SK-N-SH (cell line): ENCODE data around the gene NPAS1. TPM values are rescaled to one million over a fixed set of nuclear protein-coding genes. Genes with fewer than 3 reads are reported as not detected.

Experiments
- CTCF ChIA-PET: fragments of 300-600, 350-600 bp; formaldehyde crosslinking; extraction: SDS; loops from one replicate; lab custom pipeline; 2021; lab: Yijun Ruan, JAX
- POLR2A ChIA-PET: fragments of 350-600 bp; sonication (Branson Sonifier 250); formaldehyde crosslinking; extraction: SDS; loops from one replicate; lab custom pipeline; 2020; ENCODE audit warnings: antibody characterized with exemption, inconsistent platforms; lab: Yijun Ruan, JAX
- DNase-seq: peaks from one replicate; pipeline ENCODE4 v3.0.0; 2012
- H2AFZ ChIP-seq: fragments of 200-600 bp; sonication (generic); 2 replicates; pipeline ENCODE4 v1.8.1; 2016; ENCODE audit warnings: antibody characterized with exemption, mild to moderate bottlenecking, low read depth
- H3F3A ChIP-seq: fragments of 200-600 bp; sonication (generic); replicated peaks from 2 replicates; pipeline ENCODE3; 2016; ENCODE audit warnings: antibody characterized with exemption, mild to moderate bottlenecking; ENCODE audit not compliant: insufficient read depth
- H3K27ac ChIP-seq, 2 experiments: fragments of 200-500 bp in 1 of 2; fragments of 200-600 bp in 1 of 2; sonication (Bioruptor generic) in 1 of 2; sonication (generic), shearing (Covaris generic) in 1 of 2; 2 replicates each; pipeline versions ENCODE4 v1.5.1 to v1.6.1; 2014 to 2016; ENCODE audit warnings: low read depth in 2 of 2, inconsistent platforms in 1 of 2, low read length in 1 of 2, mild to moderate bottlenecking in 1 of 2, mixed read lengths in 1 of 2
- H3K27me3 ChIP-seq: fragments of 200-600 bp; sonication (generic), shearing (Covaris generic); 2 replicates; pipeline ENCODE4 v1.6.1; 2016; ENCODE audit warnings: mixed run types; ENCODE audit not compliant: insufficient read depth
- H3K36me3 ChIP-seq, 2 experiments: fragments of 200-500 bp in 1 of 2; fragments of 200-600 bp in 1 of 2; sonication (Bioruptor generic) in 1 of 2; sonication (generic) in 1 of 2; replicated peaks in 1 of 2; 2 replicates each; pipeline versions ENCODE3 to v1.5.1; 2014 to 2016; ENCODE audit warnings: low read length in 1 of 2, mild to moderate bottlenecking in 1 of 2; ENCODE audit not compliant: insufficient read depth in 2 of 2, control insufficient read depth in 1 of 2
- H3K4me1 ChIP-seq, 2 experiments: fragments of 200-500 bp in 1 of 2; fragments of 200-600 bp in 1 of 2; sonication (Bioruptor generic) in 1 of 2; sonication (generic), shearing (Covaris generic) in 1 of 2; 2 replicates each; pipeline versions ENCODE4 v1.5.1 to v1.6.1; 2014 to 2016; ENCODE audit warnings: low read depth in 1 of 2, low read length in 1 of 2, mixed run types in 1 of 2; ENCODE audit not compliant: insufficient read depth in 2 of 2, control insufficient read depth in 1 of 2
- H3K4me2 ChIP-seq: fragments of 200-600 bp; sonication (generic), shearing (Covaris generic); 2 replicates; pipeline ENCODE4 v1.6.1; 2017; ENCODE audit warnings: mixed run types
- H3K4me3 ChIP-seq, 2 experiments: fragments of 200-500 bp in 1 of 2; fragments of 200-600 bp in 1 of 2; sonication (Bioruptor generic) in 1 of 2; sonication (generic), shearing (Covaris generic) in 1 of 2; 2 replicates each; pipeline versions ENCODE4 v1.5.1 to v1.8.1; 2014 to 2016; ENCODE audit warnings: low read depth in 2 of 2, inconsistent platforms in 1 of 2, low read length in 1 of 2, mild to moderate bottlenecking in 1 of 2, mixed read lengths in 1 of 2, moderate library complexity in 1 of 2
- H3K79me2 ChIP-seq: fragments of 200-600 bp; sonication (generic); 2 replicates; pipeline ENCODE4 v1.8.1; 2017; ENCODE audit warnings: mild to moderate bottlenecking; ENCODE audit not compliant: insufficient read depth
- H3K9ac ChIP-seq: fragments of 200-600 bp; sonication (generic); 2 replicates; pipeline ENCODE4 v1.6.1; 2017; ENCODE audit warnings: mixed run types
- H3K9me2 ChIP-seq: fragments of 200-600 bp; sonication (generic); 2 replicates; pipeline ENCODE4 v1.6.1; 2017; ENCODE audit warnings: mixed run types
- H3K9me3 ChIP-seq: fragments of 200-600 bp; sonication (generic); 2 replicates; pipeline ENCODE4 v1.6.1; 2017; ENCODE audit warnings: mixed run types, mild to moderate bottlenecking, moderate library complexity
- H4K20me1 ChIP-seq: fragments of 200-600 bp; sonication (generic); 2 replicates; pipeline ENCODE4 v1.6.1; 2017; ENCODE audit warnings: mild to moderate bottlenecking, mixed run types; ENCODE audit not compliant: insufficient read depth
- CHD2 ChIP-seq: fragments of 150-350 bp; IDR thresholded peaks from 2 replicates; pipeline ENCODE4 v1.6.1; 2018; ENCODE audit warnings: low read length; ENCODE audit not compliant: partially characterized antibody
- CTCF ChIP-seq: fragments of 200-600 bp; sonication (generic); IDR thresholded peaks from 2 replicates; pipeline ENCODE4 v1.6.1; 2017; ENCODE audit warnings: antibody characterized with exemption, mild to moderate bottlenecking, moderate library complexity
- EP300 ChIP-seq, 2 experiments: IDR thresholded peaks; 2 replicates each; pipeline versions ENCODE4 v1.4.0 to v1.6.1; 2012; ENCODE audit warnings: borderline replicate concordance in 1 of 2, low read depth in 1 of 2, low read length in 1 of 2
- EZH2phosphoT487 ChIP-seq: fragments of 200-600 bp; sonication (generic); IDR thresholded peaks from 2 replicates; pipeline ENCODE4 v1.6.1; 2017; ENCODE audit warnings: low read depth, mixed run types, mild to moderate bottlenecking, antibody characterized with exemption, moderate library complexity, borderline replicate concordance
- FOXM1 ChIP-seq: IDR thresholded peaks from 2 replicates; pipeline ENCODE4 v1.4.0; 2012; ENCODE audit warnings: low read depth, mild to moderate bottlenecking
- GATA2 ChIP-seq: sonication (generic); formaldehyde crosslinking; IDR thresholded peaks from 2 replicates; pipeline ENCODE4 v1.5.0; 2020; ENCODE audit warnings: mild to moderate bottlenecking, missing genetic modification reagents
- IRF3 ChIP-seq: fragments of 150-350 bp; IDR thresholded peaks from 2 replicates; pipeline ENCODE4 v1.6.1; 2016; ENCODE audit warnings: mild to moderate bottlenecking, low read depth, low read length
- JUND ChIP-seq: IDR thresholded peaks from 2 replicates; pipeline ENCODE4 v1.4.0; 2012
- MAX ChIP-seq: IDR thresholded peaks from 2 replicates; pipeline ENCODE4 v1.4.0; 2012; ENCODE audit warnings: low read depth
- NFIC ChIP-seq: IDR thresholded peaks from 2 replicates; pipeline ENCODE4 v1.4.0; 2012; ENCODE audit warnings: borderline replicate concordance
- POLR2AphosphoS5 ChIP-seq: IDR thresholded peaks from 2 replicates; pipeline ENCODE4 v1.6.1; 2012; ENCODE audit warnings: low read depth, low read length
- RCOR1 ChIP-seq: fragments of 150-350 bp; IDR thresholded peaks from 2 replicates; pipeline ENCODE4 v1.6.1; 2017; ENCODE audit warnings: antibody characterized with exemption, low read length
- RXRA ChIP-seq: IDR thresholded peaks from 2 replicates; pipeline ENCODE4 v1.4.0; 2012; ENCODE audit warnings: low read depth, mild to moderate bottlenecking, borderline replicate concordance
- SIN3A ChIP-seq: IDR thresholded peaks from 2 replicates; pipeline ENCODE4 v1.6.1; 2012; ENCODE audit warnings: low read depth, mild to moderate bottlenecking, low read length, moderate library complexity, borderline replicate concordance
- TEAD4 ChIP-seq: IDR thresholded peaks from 2 replicates; pipeline ENCODE4 v1.4.0; 2012; ENCODE audit warnings: mild to moderate bottlenecking, borderline replicate concordance; ENCODE audit not compliant: insufficient read depth
- USF2 ChIP-seq: fragments of 150-350 bp; IDR thresholded peaks from 2 replicates; pipeline ENCODE4 v1.6.1; 2017; ENCODE audit warnings: antibody characterized with exemption, low read length, low read depth, borderline replicate concordance
- YY1 ChIP-seq: IDR thresholded peaks from 2 replicates; pipeline ENCODE4 v1.4.0; 2012; ENCODE audit warnings: low read depth, mild to moderate bottlenecking
- WGBS: methylation state at CpG from one replicate; pipeline ENCODE4 v1.1.6; 2017; ENCODE audit warnings: low lambda C conversion rate; 5-methylcytosine and 5-hydroxymethylcytosine counted together
- polyA plus RNA-seq, 3 experiments: library from polyadenylated mRNA; depleted of rRNA; stranded (reverse); fragments of >200 nt; gene quantifications; 2 replicates each; pipeline ENCODE4 v1.2.3, GENCODE V29; 2012
- TF ChIP-seq, protein P1 (sequence below): IDR thresholded peaks from 2 replicates; pipeline ENCODE4 v1.4.0; 2012; ENCODE audit warnings: low read depth, borderline replicate concordance

Gene NPAS1
- polyA plus RNA-seq, 1 of the 3 experiments (the other 2 are of a cell fraction) = 1.1 TPM

GRCh38 chr19:46981286-46981945 lies 38.2 kb upstream of the NPAS1 start:
- TF ChIP-seq YY1 (no peak), CTCF (no peak), GATA2 (CRISPR knock-in tag) (no peak), NFIC (no peak), EP300 (IDR thresholded peaks at IDR 0.05; ENCODE audit: borderline replicate concordance in 1 of 2, low read depth in 1 of 2, low read length in 1 of 2) (no peak), MAX (no peak), POLR2AphosphoS5 (no peak), FOXM1 (no peak)
- TF ChIP-seq, all 33 proteins: peak for 0
- H3K9me2 ChIP-seq = no peaks in the 10 kb centered on the region
- H3K9ac ChIP-seq = 0 out of 2 replicates have a peak overlapping the region, but pooled peaks have one; percentile 37
- CTCF ChIA-PET = interaction anchor here (0.7 to 1.4 kb wide), 3 partner anchors 10 to 50 kb away, joined by 3 to 8 read pairs (median 3); no protein-coding TSS in a partner anchor
- H3K79me2 ChIP-seq = peaks cover 75% of the 10 kb centered on the region
- peaks cover 4 to 16% of the 10 kb centered on the region in 2 experiments for H3K36me3 ChIP-seq
- POLR2A ChIA-PET = no interaction called here
- 90% methylated on average over 8 of the region's 8 CpGs for WGBS
- no peak overlapping the region for H3K4me3 ChIP-seq
- DNase-seq = no peak
- H3K4me2 ChIP-seq = 0 out of 2 replicates have a peak overlapping the region, but pooled peaks have one; percentile 16
- H3K27ac ChIP-seq = peak overlapping the region in 1 of 2 experiments; percentile 83; a peak in 2 of 4 replicates
- no peaks in the 10 kb centered on the region for H3K27me3 ChIP-seq
- peaks cover 37% of the 10 kb centered on the region for H3F3A ChIP-seq
- H3K9me3 ChIP-seq = no peaks in the 10 kb centered on the region
- H4K20me1 ChIP-seq = peaks cover 10% of the 10 kb centered on the region; the same call in 1 of the 2 replicates
- H3K4me1 ChIP-seq = peaks cover 39 to 48% of the 10 kb centered on the region in 2 experiments
- H2AFZ ChIP-seq = no peak overlapping the region

GRCh38 chr19:46983097-46983496 lies 36.5 kb upstream of the NPAS1 start:
- DNase-seq = no peak
- H3K4me1 ChIP-seq = peaks cover 22 to 31% of the 10 kb centered on the region in 2 experiments
- ChIA-PET POLR2A (no interaction called here), CTCF (interaction anchor here (2.9 kb wide), 1 partner anchor 126 kb away, joined by 12 read pairs; no protein-coding TSS in a partner anchor)
- no peaks in the 10 kb centered on the region for H3K9me2 ChIP-seq
- no peaks in the 10 kb centered on the region for H3K9me3 ChIP-seq
- no peak overlapping the region for H3K9ac ChIP-seq
- WGBS = 95% methylated on average over 6 of the region's 6 CpGs
- H3K27me3 ChIP-seq = no peaks in the 10 kb centered on the region
- no peak overlapping the region for H3K4me2 ChIP-seq
- peaks cover 65% of the 10 kb centered on the region for H3K79me2 ChIP-seq
- H3F3A ChIP-seq = peaks cover 29% of the 10 kb centered on the region
- peak overlapping the region in 1 of 2 experiments; percentile 83; a peak in 2 of 4 replicates for H3K27ac ChIP-seq
- H2AFZ ChIP-seq = no peak overlapping the region
- 0 out of 2 replicates have a peak, but pooled peaks cover 7% of the 10 kb centered on the region for H4K20me1 ChIP-seq
- peaks cover 6 to 19% of the 10 kb centered on the region in 2 experiments for H3K36me3 ChIP-seq
- no peak overlapping the region for H3K4me3 ChIP-seq
- TF ChIP-seq USF2 (no peak), YY1 (no peak), IRF3 (no peak), RXRA (no peak), CHD2 (no peak), MAX (no peak), SIN3A (no peak), NFIC (no peak), EZH2phosphoT487 (no peak), JUND (no peak), RCOR1 (no peak), POLR2AphosphoS5 (no peak), TEAD4 (no peak)
- TF ChIP-seq, protein P1, sequence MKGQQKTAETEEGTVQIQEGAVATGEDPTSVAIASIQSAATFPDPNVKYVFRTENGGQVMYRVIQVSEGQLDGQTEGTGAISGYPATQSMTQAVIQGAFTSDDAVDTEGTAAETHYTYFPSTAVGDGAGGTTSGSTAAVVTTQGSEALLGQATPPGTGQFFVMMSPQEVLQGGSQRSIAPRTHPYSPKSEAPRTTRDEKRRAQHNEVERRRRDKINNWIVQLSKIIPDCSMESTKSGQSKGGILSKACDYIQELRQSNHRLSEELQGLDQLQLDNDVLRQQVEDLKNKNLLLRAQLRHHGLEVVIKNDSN = no peak
